SK-N-SH (cell line): Measurements from ENCODE around the gene SCARB1. TPM values are rescaled to one million over a fixed set of nuclear protein-coding genes. Genes with fewer than 3 reads are reported as not detected.

Experiments used
- CTCF ChIA-PET: fragments of 300-600, 350-600 bp; formaldehyde crosslinking; extraction: SDS; loops from one replicate; lab custom pipeline; 2021; lab: Yijun Ruan, JAX
- POLR2A ChIA-PET: fragments of 350-600 bp; sonication (Branson Sonifier 250); formaldehyde crosslinking; extraction: SDS; loops from one replicate; lab custom pipeline; 2020; ENCODE audit warnings: antibody characterized with exemption, inconsistent platforms; lab: Yijun Ruan, JAX
- DNase-seq: peaks from one replicate; pipeline ENCODE4 v3.0.0; 2012
- H2AFZ ChIP-seq: fragments of 200-600 bp; sonication (generic); 2 replicates; pipeline ENCODE4 v1.8.1; 2016; ENCODE audit warnings: antibody characterized with exemption, mild to moderate bottlenecking, low read depth
- H3F3A ChIP-seq: fragments of 200-600 bp; sonication (generic); replicated peaks from 2 replicates; pipeline ENCODE3; 2016; ENCODE audit warnings: antibody characterized with exemption, mild to moderate bottlenecking; ENCODE audit not compliant: insufficient read depth
- H3K27ac ChIP-seq, 2 experiments: fragments of 200-500 bp in 1 of 2; fragments of 200-600 bp in 1 of 2; sonication (Bioruptor generic) in 1 of 2; sonication (generic), shearing (Covaris generic) in 1 of 2; 2 replicates each; pipeline versions ENCODE4 v1.5.1 to v1.6.1; 2014 to 2016; ENCODE audit warnings: low read depth in 2 of 2, inconsistent platforms in 1 of 2, low read length in 1 of 2, mild to moderate bottlenecking in 1 of 2, mixed read lengths in 1 of 2
- H3K27me3 ChIP-seq: fragments of 200-600 bp; sonication (generic), shearing (Covaris generic); 2 replicates; pipeline ENCODE4 v1.6.1; 2016; ENCODE audit warnings: mixed run types; ENCODE audit not compliant: insufficient read depth
- H3K36me3 ChIP-seq, 2 experiments: fragments of 200-500 bp in 1 of 2; fragments of 200-600 bp in 1 of 2; sonication (Bioruptor generic) in 1 of 2; sonication (generic) in 1 of 2; replicated peaks in 1 of 2; 2 replicates each; pipeline versions ENCODE3 to v1.5.1; 2014 to 2016; ENCODE audit warnings: low read length in 1 of 2, mild to moderate bottlenecking in 1 of 2; ENCODE audit not compliant: insufficient read depth in 2 of 2, control insufficient read depth in 1 of 2
- H3K4me1 ChIP-seq, 2 experiments: fragments of 200-500 bp in 1 of 2; fragments of 200-600 bp in 1 of 2; sonication (Bioruptor generic) in 1 of 2; sonication (generic), shearing (Covaris generic) in 1 of 2; 2 replicates each; pipeline versions ENCODE4 v1.5.1 to v1.6.1; 2014 to 2016; ENCODE audit warnings: low read depth in 1 of 2, low read length in 1 of 2, mixed run types in 1 of 2; ENCODE audit not compliant: insufficient read depth in 2 of 2, control insufficient read depth in 1 of 2
- H3K4me2 ChIP-seq: fragments of 200-600 bp; sonication (generic), shearing (Covaris generic); 2 replicates; pipeline ENCODE4 v1.6.1; 2017; ENCODE audit warnings: mixed run types
- H3K4me3 ChIP-seq, 2 experiments: fragments of 200-500 bp in 1 of 2; fragments of 200-600 bp in 1 of 2; sonication (Bioruptor generic) in 1 of 2; sonication (generic), shearing (Covaris generic) in 1 of 2; 2 replicates each; pipeline versions ENCODE4 v1.5.1 to v1.8.1; 2014 to 2016; ENCODE audit warnings: low read depth in 2 of 2, inconsistent platforms in 1 of 2, low read length in 1 of 2, mild to moderate bottlenecking in 1 of 2, mixed read lengths in 1 of 2, moderate library complexity in 1 of 2
- H3K79me2 ChIP-seq: fragments of 200-600 bp; sonication (generic); 2 replicates; pipeline ENCODE4 v1.8.1; 2017; ENCODE audit warnings: mild to moderate bottlenecking; ENCODE audit not compliant: insufficient read depth
- H3K9ac ChIP-seq: fragments of 200-600 bp; sonication (generic); 2 replicates; pipeline ENCODE4 v1.6.1; 2017; ENCODE audit warnings: mixed run types
- H3K9me2 ChIP-seq: fragments of 200-600 bp; sonication (generic); 2 replicates; pipeline ENCODE4 v1.6.1; 2017; ENCODE audit warnings: mixed run types
- H3K9me3 ChIP-seq: fragments of 200-600 bp; sonication (generic); 2 replicates; pipeline ENCODE4 v1.6.1; 2017; ENCODE audit warnings: mixed run types, mild to moderate bottlenecking, moderate library complexity
- H4K20me1 ChIP-seq: fragments of 200-600 bp; sonication (generic); 2 replicates; pipeline ENCODE4 v1.6.1; 2017; ENCODE audit warnings: mild to moderate bottlenecking, mixed run types; ENCODE audit not compliant: insufficient read depth
- CHD2 ChIP-seq: fragments of 150-350 bp; IDR thresholded peaks from 2 replicates; pipeline ENCODE4 v1.6.1; 2018; ENCODE audit warnings: low read length; ENCODE audit not compliant: partially characterized antibody
- CTCF ChIP-seq: fragments of 200-600 bp; sonication (generic); IDR thresholded peaks from 2 replicates; pipeline ENCODE4 v1.6.1; 2017; ENCODE audit warnings: antibody characterized with exemption, mild to moderate bottlenecking, moderate library complexity
- ELF1 ChIP-seq: IDR thresholded peaks from 2 replicates; pipeline ENCODE4 v1.4.0; 2012
- EZH2phosphoT487 ChIP-seq: fragments of 200-600 bp; sonication (generic); IDR thresholded peaks from 2 replicates; pipeline ENCODE4 v1.6.1; 2017; ENCODE audit warnings: low read depth, mixed run types, mild to moderate bottlenecking, antibody characterized with exemption, moderate library complexity, borderline replicate concordance
- FOXJ3 ChIP-seq: sonication (generic); formaldehyde crosslinking; IDR thresholded peaks from 2 replicates; pipeline ENCODE4 v1.5.1; 2020; ENCODE audit warnings: mild to moderate bottlenecking, missing genetic modification reagents
- JUND ChIP-seq: IDR thresholded peaks from 2 replicates; pipeline ENCODE4 v1.4.0; 2012
- MAX ChIP-seq: IDR thresholded peaks from 2 replicates; pipeline ENCODE4 v1.4.0; 2012; ENCODE audit warnings: low read depth
- MEF2A ChIP-seq: IDR thresholded peaks from 2 replicates; pipeline ENCODE4 v1.4.0; 2012; ENCODE audit warnings: low read depth, borderline replicate concordance
- MXI1 ChIP-seq: IDR thresholded peaks from 2 replicates; pipeline ENCODE4 v1.6.1; 2012; ENCODE audit warnings: mild to moderate bottlenecking, low read depth, low read length, improper control_type of control experiment
- POLR2AphosphoS5 ChIP-seq: IDR thresholded peaks from 2 replicates; pipeline ENCODE4 v1.6.1; 2012; ENCODE audit warnings: low read depth, low read length
- REST ChIP-seq: IDR thresholded peaks from 2 replicates; pipeline ENCODE4 v1.6.1; 2012; ENCODE audit warnings: mild to moderate bottlenecking, low read depth, low read length, moderate library complexity
- RFX5 ChIP-seq: IDR thresholded peaks from 2 replicates; pipeline ENCODE4 v1.6.1; 2012; ENCODE audit warnings: mild to moderate bottlenecking, improper control_type of control experiment, low read length
- SIN3A ChIP-seq: IDR thresholded peaks from 2 replicates; pipeline ENCODE4 v1.6.1; 2012; ENCODE audit warnings: low read depth, mild to moderate bottlenecking, low read length, moderate library complexity, borderline replicate concordance
- SMC3 ChIP-seq: IDR thresholded peaks from 2 replicates; pipeline ENCODE4 v1.6.1; 2012; ENCODE audit warnings: low read depth, low read length, improper control_type of control experiment
- TAF1 ChIP-seq: IDR thresholded peaks from 2 replicates; pipeline ENCODE4 v1.6.1; 2012; ENCODE audit warnings: low read depth, mild to moderate bottlenecking, low read length, moderate library complexity, borderline replicate concordance
- TCF12 ChIP-seq: IDR thresholded peaks from 2 replicates; pipeline ENCODE4 v1.4.0; 2012
- USF1 ChIP-seq: IDR thresholded peaks from 2 replicates; pipeline ENCODE4 v1.4.0; 2012; ENCODE audit warnings: low read depth, borderline replicate concordance
- USF2 ChIP-seq: fragments of 150-350 bp; IDR thresholded peaks from 2 replicates; pipeline ENCODE4 v1.6.1; 2017; ENCODE audit warnings: antibody characterized with exemption, low read length, low read depth, borderline replicate concordance
- ZBTB33 ChIP-seq: IDR thresholded peaks from 2 replicates; pipeline ENCODE4 v1.4.0; 2012; ENCODE audit warnings: low read depth, borderline replicate concordance
- WGBS: methylation state at CpG from one replicate; pipeline ENCODE4 v1.1.6; 2017; ENCODE audit warnings: low lambda C conversion rate; 5-methylcytosine and 5-hydroxymethylcytosine counted together
- polyA plus RNA-seq, 3 experiments: library from polyadenylated mRNA; depleted of rRNA; stranded (reverse); fragments of >200 nt; gene quantifications; 2 replicates each; pipeline ENCODE4 v1.2.3, GENCODE V29; 2012

The SCARB1 gene
- polyA plus RNA-seq, 1 of the 3 experiments (the other 2 are of a cell fraction), result 33.0 TPM

GRCh38 chr12:124753993-124754392 is 109.7 kb downstream of the SCARB1 start:
- H4K20me1 ChIP-seq, result no peaks in the 10 kb centered on the region
- no peaks in the 10 kb centered on the region for H3K79me2 ChIP-seq
- H2AFZ ChIP-seq, result no peak overlapping the region
- POLR2A ChIA-PET, result no interaction called here
- H3K4me3 ChIP-seq, result no peak overlapping the region
- no peak overlapping the region for H3K27ac ChIP-seq
- no peaks in the 10 kb centered on the region for H3K9me3 ChIP-seq
- no peak overlapping the region for H3K4me2 ChIP-seq
- DNase-seq, result no peak
- no peaks in the 10 kb centered on the region for H3K9me2 ChIP-seq
- no peak overlapping the region for H3K9ac ChIP-seq
- TF ChIP-seq TAF1 (no peak), SIN3A (no peak), SMC3 (no peak), POLR2AphosphoS5 (no peak), FOXJ3 (CRISPR knock-in tag) (no peak), USF1 (no peak), TCF12 (no peak), EZH2phosphoT487 (no peak), REST (no peak), MEF2A (no peak), CTCF (no peak)
- H3K36me3 ChIP-seq, result no peaks in the 10 kb centered on the region
- CTCF ChIA-PET, result interaction anchor here (1.0 to 1.6 kb wide), 3 partner anchors 13 to 408 kb away, joined by 3 to 4 read pairs (median 3); no protein-coding TSS in a partner anchor
- no peaks in the 10 kb centered on the region for H3K27me3 ChIP-seq
- 100% methylated on average over 4 of the region's 4 CpGs for WGBS
- no peaks in the 10 kb centered on the region for H3F3A ChIP-seq
- H3K4me1 ChIP-seq, result peaks cover 0 to 34% of the 10 kb centered on the region in 2 experiments; a peak in 1 of 4 replicates

GRCh38 chr12:124753228-124753591 is 110.5 kb downstream of the SCARB1 start:
- Histone ChIP-seq H2AFZ (no peak overlapping the region), H3K79me2 (no peaks in the 10 kb centered on the region), H3F3A (no peaks in the 10 kb centered on the region), H3K27ac (no peak overlapping the region), H3K9me3 (no peaks in the 10 kb centered on the region), H3K9me2 (no peaks in the 10 kb centered on the region), H4K20me1 (no peaks in the 10 kb centered on the region), H3K9ac (no peak overlapping the region), H3K4me3 (no peak overlapping the region), H3K4me1 (peaks cover 0 to 26% of the 10 kb centered on the region in 2 experiments; a peak in 1 of 4 replicates), H3K4me2 (no peak overlapping the region), H3K36me3 (no peaks in the 10 kb centered on the region), H3K27me3 (no peaks in the 10 kb centered on the region)
- ChIA-PET CTCF (interaction anchor here (0.9 to 1.6 kb wide), 4 partner anchors 10 to 410 kb away, joined by 3 to 4 read pairs (median 3); no protein-coding TSS in a partner anchor), POLR2A (no interaction called here)
- no peak for DNase-seq
- 85% methylated on average over 11 of the region's 11 CpGs for WGBS
- TF ChIP-seq RFX5 (no peak), MXI1 (no peak), ELF1 (no peak), USF2 (no peak), CHD2 (no peak), MAX (no peak), JUND (no peak), POLR2AphosphoS5 (no peak), ZBTB33 (no peak), MEF2A (no peak)
